Thoracic aorta (tissue), 2 donors: ENCODE results near the gene ZSCAN10. TPM values are rescaled to one million over a fixed set of nuclear protein-coding genes. Genes with fewer than 3 reads are reported as not detected.

ENCODE experiments used
- ATAC-seq: fragments of 150-250 bp; one replicate; pipeline ENCODE4 v1.8.0; 2017; ENCODE audit warnings: low read depth; ENCODE audit not compliant: insufficient number of reproducible peaks, low FRiP score
- DNase-seq: peaks from one replicate; pipeline ENCODE4 v3.0.0-alpha.2; 2020; ENCODE audit warnings: low spot score
- H3K27ac ChIP-seq, 2 donors: fragments of 200-600 bp; sonication (generic); 1 replicate in 1 of 2; 2 replicates in 1 of 2; pipeline ENCODE4 v1.5.1; 2016; ENCODE audit warnings: mild to moderate bottlenecking in 2 of 2, moderate library complexity in 2 of 2
- H3K27me3 ChIP-seq: fragments of 200-600 bp; sonication (generic); replicated peaks from 2 replicates; pipeline ENCODE4 v1.6.0; 2016; ENCODE audit warnings: mild to moderate bottlenecking; ENCODE audit not compliant: insufficient read depth
- H3K36me3 ChIP-seq: fragments of 200-600 bp; sonication (generic); one replicate; pipeline ENCODE4 v1.5.1; 2016
- H3K4me1 ChIP-seq, 2 donors: fragments of 200-600 bp; sonication (generic); 1 replicate in 1 of 2; 2 replicates in 1 of 2; pipeline versions ENCODE4 v1.5.1 to v1.6.0; 2016; ENCODE audit warnings: low read depth in 2 of 2, mild to moderate bottlenecking in 1 of 2; ENCODE audit not compliant: control insufficient read depth in 1 of 2
- H3K4me3 ChIP-seq: fragments of 200-600 bp; sonication (generic); 2 replicates; pipeline ENCODE4 v1.5.1; 2016; ENCODE audit warnings: mild to moderate bottlenecking
- H3K9me3 ChIP-seq: fragments of 200-600 bp; sonication (generic); 2 replicates; pipeline ENCODE4 v1.5.1; 2016
- CTCF ChIP-seq: fragments of 200-600 bp; sonication (generic); IDR thresholded peaks from one replicate; pipeline ENCODE4 v1.5.1; 2019; ENCODE audit warnings: antibody characterized with exemption
- total RNA-seq, 2 donors: library from RNA; depleted of rRNA; stranded (reverse); fragments of >200 nt; gene quantifications; one replicate each; pipeline versions ENCODE4 v1.1.0 to v1.2.3, GENCODE V29; 2016

ZSCAN10 gene
- not detected for total RNA-seq

- H3K9me3 ChIP-seq, result no peaks in the 10 kb centered on the region
- DNase-seq (no peak), ATAC-seq (no peak)
- H3K4me1 ChIP-seq, result peaks cover 4 to 6% of the 10 kb centered on the region in 2 donors
- no peak within 1 kb of the TSS for H3K27ac ChIP-seq
- peak within 1 kb of the TSS; percentile 62 for H3K4me3 ChIP-seq
- TF ChIP-seq CTCF, result no peak
- no peaks in the 10 kb centered on the region for H3K36me3 ChIP-seq
- peaks cover 5% of the 10 kb centered on the region for H3K27me3 ChIP-seq
Measured at GRCh38 chr16:3098459-3099394, at the start of gene ZSCAN10. ZSCAN10 (minus strand) TSS chr16:3099294; CDS start chr16:3092937, 6,357 bp downstream.

GRCh38 chr16:3148256-3149192 is 49.4 kb upstream of the ZSCAN10 start:
- no peak overlapping the region for H3K27ac ChIP-seq
- H3K4me1 ChIP-seq, result peaks cover 7 to 22% of the 10 kb centered on the region in 2 donors
- no peaks in the 10 kb centered on the region for H3K9me3 ChIP-seq
- no peak for ATAC-seq
- no peaks in the 10 kb centered on the region for H3K27me3 ChIP-seq
- H3K4me3 ChIP-seq, result no peak overlapping the region
- no peak for TF ChIP-seq CTCF
- H3K36me3 ChIP-seq, result no peaks in the 10 kb centered on the region
- DNase-seq, result no peak

GRCh38 chr16:3147757-3148104 is 48.6 kb upstream of the ZSCAN10 start:
- Histone ChIP-seq H3K4me1 (peaks cover 7 to 27% of the 10 kb centered on the region in 2 donors), H3K27me3 (no peaks in the 10 kb centered on the region), H3K36me3 (peaks cover 2% of the 10 kb centered on the region), H3K9me3 (no peaks in the 10 kb centered on the region), H3K4me3 (no peak overlapping the region), H3K27ac (no peak overlapping the region)
- no peak for TF ChIP-seq CTCF
- DNase-seq (no peak), ATAC-seq (no peak)

GRCh38 chr16:3147046-3147756 is 48.1 kb upstream of the ZSCAN10 start:
- Histone ChIP-seq H3K4me1 (peaks cover 7 to 27% of the 10 kb centered on the region in 2 donors), H3K9me3 (no peaks in the 10 kb centered on the region), H3K27me3 (no peaks in the 10 kb centered on the region), H3K4me3 (no peak overlapping the region), H3K36me3 (peaks cover 6% of the 10 kb centered on the region), H3K27ac (no peak overlapping the region)
- DNase-seq, result no peak
- ATAC-seq, result no peak
- TF ChIP-seq CTCF, result no peak
